Measurements from ENCODE around the gene GALNT2.

Gene GALNT2

DNA sequence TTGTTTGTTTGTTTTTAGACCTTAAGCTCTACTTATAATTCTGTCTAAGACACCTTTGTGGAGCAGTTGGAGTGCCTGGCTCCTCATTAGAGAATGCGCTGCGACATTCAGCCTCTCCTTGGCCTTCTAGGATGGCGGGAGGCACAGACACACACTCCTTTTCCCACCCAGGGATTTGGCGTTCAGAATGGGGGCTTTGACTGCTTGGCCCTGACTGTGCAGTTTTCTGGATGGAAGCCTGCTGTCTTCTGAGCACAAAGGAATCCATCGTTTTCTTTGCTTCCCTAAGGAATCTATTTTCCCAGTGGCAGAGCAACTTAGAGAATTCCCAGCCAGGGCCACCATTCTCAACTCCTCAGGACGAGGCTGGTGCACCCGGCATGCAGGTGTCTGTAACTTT lies 83.6 kb downstream of the GALNT2 start:
- Mint-ChIP-seq H3K4me3 (no peak overlapping the region), H3K36me3 (ENCODE audit: low read depth) (peaks cover 8% of the 10 kb centered on the region), H3K27ac (peak overlapping the region; percentile 4), H3K27me3 (no peaks in the 10 kb centered on the region), H3K9me3 (no peaks in the 10 kb centered on the region), H3K4me1 (ENCODE audit: low read depth) (peaks cover 61% of the 10 kb centered on the region)

DNA sequence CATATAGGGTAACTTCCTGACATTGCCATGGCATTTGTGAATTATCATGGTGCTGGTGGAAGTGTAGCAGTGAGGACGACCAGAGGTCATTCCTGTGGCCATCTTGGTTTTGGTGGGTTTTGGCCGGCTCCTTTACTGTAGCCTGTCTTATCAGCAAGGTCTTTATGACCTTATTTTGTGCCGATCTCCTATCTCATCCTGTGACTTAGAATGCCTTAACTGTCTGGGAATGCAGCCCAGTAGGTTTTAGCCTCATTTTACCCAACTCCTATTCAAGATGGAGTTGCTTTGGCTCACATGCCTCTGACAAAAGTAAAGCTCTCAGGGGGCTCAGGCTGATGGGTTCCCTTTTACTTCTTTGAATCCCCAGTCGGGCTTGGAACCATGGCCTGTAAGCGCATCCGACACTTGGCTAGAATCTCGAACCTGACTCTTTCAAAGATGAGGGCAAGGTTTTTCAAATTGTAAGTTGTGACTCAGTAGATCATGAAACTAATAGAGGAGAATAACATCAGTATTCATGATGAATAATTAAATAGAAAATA lies 85.0 kb downstream of the GALNT2 start:
- Mint-ChIP-seq H3K36me3 (ENCODE audit: low read depth) (peaks cover 21% of the 10 kb centered on the region), H3K4me3 (no peak overlapping the region), H3K27ac (no peak overlapping the region), H3K9me3 (no peaks in the 10 kb centered on the region), H3K27me3 (no peaks in the 10 kb centered on the region), H3K4me1 (ENCODE audit: low read depth) (peaks cover 61% of the 10 kb centered on the region)

DNA sequence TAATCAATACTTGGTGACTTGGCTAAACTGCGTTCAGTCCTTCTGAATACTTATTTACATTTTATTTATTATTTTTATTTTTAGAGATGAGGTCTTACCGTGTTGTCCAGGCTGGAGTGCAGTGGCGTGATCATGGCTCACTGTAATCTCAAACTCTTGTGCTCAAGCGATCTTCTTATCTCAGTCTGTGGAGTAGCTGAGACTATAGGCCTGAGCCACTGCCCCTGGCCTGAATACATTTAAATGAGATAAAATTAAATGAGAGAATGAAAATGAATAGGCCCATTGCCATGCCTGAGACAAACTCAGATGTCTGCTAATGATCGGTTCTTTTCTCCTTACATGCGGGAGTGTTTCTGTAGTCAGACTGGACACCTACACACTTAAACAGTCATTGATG lies 86.0 kb downstream of the GALNT2 start:
- Mint-ChIP-seq H3K4me3 (no peak overlapping the region), H3K27me3 (no peaks in the 10 kb centered on the region), H3K9me3 (no peaks in the 10 kb centered on the region), H3K27ac (no peak overlapping the region), H3K36me3 (ENCODE audit: low read depth) (peaks cover 28% of the 10 kb centered on the region), H3K4me1 (ENCODE audit: low read depth) (peaks cover 59% of the 10 kb centered on the region)

DNA sequence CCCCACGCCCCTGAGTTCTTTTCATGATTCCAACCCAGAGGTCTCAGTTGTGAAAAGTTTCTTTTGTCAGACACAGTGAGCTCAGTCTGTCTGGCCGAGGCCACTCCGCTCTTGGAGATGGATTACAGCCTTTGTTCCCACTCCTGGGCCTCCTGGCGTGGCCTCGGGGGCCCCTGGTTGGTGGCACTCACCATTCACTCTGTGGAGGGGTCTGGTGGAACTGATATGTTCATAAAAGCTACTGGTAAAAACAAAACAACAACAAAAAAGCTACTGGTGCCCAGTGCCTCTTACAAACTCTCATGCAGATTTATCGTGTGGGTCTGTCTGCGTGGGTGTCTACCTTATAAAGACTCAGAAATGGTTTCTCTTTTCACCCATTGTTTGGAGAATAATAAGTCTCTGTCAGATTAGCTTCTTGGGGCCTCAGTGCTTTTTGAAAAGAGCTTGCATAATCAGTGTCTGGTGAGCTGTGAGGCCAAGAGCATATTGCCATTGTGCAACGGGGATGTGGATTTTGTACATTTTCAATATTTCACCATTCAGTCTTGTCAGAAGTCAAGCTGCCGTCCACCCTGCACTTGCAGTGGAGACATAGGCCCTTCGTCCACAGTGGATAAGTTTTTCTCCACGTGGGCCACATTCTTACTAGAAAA lies 86.7 kb downstream of the GALNT2 start:
- H3K27me3 Mint-ChIP-seq, result no peaks in the 10 kb centered on the region
- H3K9me3 Mint-ChIP-seq, result no peaks in the 10 kb centered on the region
- no peak overlapping the region for H3K27ac Mint-ChIP-seq
- H3K4me1 Mint-ChIP-seq (ENCODE audit: low read depth), result peaks cover 56% of the 10 kb centered on the region
- H3K4me3 Mint-ChIP-seq, result no peak overlapping the region
- H3K36me3 Mint-ChIP-seq (ENCODE audit: low read depth), result peaks cover 29% of the 10 kb centered on the region

DNA sequence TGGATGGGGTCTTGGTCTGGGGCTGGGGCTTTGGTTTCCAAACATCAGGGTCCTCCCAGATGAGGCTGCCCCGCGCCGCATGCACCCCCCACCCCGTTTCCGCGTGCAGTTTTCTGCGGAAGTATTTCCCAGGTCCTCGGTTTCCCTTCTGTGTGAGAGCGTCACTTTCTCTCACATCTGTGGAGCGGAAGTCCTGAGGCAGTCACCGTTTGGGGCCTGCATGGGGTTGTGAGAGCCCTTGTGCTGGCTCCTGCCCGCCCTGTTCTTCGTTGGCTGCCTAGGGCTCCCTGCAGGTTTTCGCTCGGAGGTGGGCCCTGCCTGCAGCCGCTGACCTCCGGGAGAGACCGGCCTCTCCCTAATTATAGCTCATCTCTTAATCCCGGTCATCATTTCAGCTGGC lies 88.0 kb downstream of the GALNT2 start:
- H3K4me1 Mint-ChIP-seq (ENCODE audit: low read depth), result peaks cover 46% of the 10 kb centered on the region
- peaks cover 29% of the 10 kb centered on the region for H3K36me3 Mint-ChIP-seq (ENCODE audit: low read depth)
- no peak overlapping the region for H3K27ac Mint-ChIP-seq
- H3K27me3 Mint-ChIP-seq, result no peaks in the 10 kb centered on the region
- no peaks in the 10 kb centered on the region for H3K9me3 Mint-ChIP-seq
- H3K4me3 Mint-ChIP-seq, result no peak overlapping the region

DNA sequence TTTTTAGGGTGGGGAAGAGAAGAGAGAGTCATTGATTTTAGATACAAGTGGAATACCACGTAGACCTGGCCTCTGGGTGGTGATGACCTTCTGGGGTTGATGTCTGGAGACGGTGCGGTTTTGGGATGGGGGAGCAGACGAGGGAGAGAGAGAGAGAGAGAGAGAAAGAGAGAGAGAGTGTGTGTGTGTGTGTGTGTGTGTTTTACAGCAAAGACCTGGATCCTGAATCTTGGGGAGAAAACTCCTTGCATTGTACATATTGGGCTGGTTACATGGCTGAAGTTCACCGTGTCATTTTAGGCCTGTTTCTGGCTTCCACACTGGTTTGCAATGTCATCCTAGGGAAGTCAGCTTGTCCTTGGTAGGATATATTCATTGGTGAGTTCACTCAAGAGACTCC lies 89.0 kb downstream of the GALNT2 start:
- no peaks in the 10 kb centered on the region for H3K9me3 Mint-ChIP-seq
- H3K27ac Mint-ChIP-seq, result peak overlapping the region; percentile 59
- no peak overlapping the region for H3K4me3 Mint-ChIP-seq
- H3K4me1 Mint-ChIP-seq (ENCODE audit: low read depth), result peaks cover 47% of the 10 kb centered on the region
- H3K27me3 Mint-ChIP-seq, result no peaks in the 10 kb centered on the region
- peaks cover 25% of the 10 kb centered on the region for H3K36me3 Mint-ChIP-seq (ENCODE audit: low read depth)

DNA sequence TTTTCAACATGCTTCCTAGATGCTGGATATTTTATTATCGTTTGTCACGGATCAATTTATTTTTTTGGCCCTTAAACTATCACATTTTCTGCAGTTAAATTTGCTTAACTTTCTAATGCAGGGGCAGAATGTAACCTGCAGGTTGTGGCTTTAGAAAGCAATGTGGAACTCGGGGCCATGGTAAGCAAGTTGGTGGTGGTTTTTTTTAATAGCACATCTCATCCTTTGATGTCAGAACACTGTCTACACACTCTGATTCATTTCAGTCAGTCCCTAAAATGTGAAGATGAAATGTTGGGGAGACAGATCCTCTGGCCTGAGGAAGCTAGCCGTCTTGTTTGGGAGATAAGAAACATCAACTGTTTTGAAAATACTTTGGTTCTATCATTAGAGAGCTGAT lies 89.5 kb downstream of the GALNT2 start:
- Mint-ChIP-seq H3K27me3 (no peaks in the 10 kb centered on the region), H3K4me1 (ENCODE audit: low read depth) (peaks cover 49% of the 10 kb centered on the region), H3K36me3 (ENCODE audit: low read depth) (peaks cover 25% of the 10 kb centered on the region), H3K4me3 (no peak overlapping the region), H3K9me3 (no peaks in the 10 kb centered on the region), H3K27ac (no peak overlapping the region)

DNA sequence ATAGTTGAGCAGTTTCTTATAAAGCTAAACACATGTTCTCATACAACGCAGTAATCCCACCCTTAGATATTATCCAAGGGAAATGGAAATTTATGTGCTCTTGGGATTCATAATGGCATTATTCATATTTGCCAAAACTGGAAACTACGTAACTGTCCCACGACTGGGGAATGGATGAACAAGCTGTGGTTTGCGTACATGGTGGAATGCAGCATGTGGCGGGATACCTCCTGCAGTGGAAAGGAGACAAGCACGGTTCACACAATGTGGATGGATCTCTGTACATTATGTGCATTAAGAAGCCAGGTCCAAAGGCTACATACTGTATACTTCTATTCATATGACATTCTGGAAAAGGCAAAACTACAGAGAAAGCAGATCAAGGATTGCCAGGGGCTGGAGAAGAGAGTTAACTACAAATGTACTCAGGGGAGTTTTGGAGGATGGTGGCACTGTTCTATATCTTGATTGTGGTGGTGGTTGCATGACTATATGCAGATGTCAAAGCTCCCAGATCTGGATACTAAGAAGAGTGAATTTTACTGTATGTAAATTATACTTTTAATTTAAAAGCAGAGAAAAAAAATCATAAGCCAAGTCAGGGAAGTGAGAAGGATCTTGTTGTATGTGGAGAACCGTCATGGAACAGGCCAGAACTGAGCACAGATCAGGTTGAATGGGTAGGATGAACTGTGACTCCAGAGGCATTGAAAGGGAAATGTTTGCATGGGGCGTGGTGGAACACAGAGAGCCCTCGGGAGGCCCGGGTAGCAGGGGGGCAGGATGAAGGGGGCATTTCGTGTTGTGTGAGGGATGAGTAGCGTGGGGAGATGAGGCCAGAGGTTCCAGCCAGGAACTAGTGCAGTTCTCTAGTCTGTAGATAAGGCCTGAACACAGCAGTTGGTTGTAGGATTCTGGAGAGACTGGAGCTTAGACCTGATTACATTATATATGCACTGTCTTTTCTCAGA lies 90.7 kb downstream of the GALNT2 start:
- Mint-ChIP-seq H3K4me1 (ENCODE audit: low read depth) (peaks cover 58% of the 10 kb centered on the region), H3K4me3 (no peak overlapping the region), H3K27ac (peak overlapping the region; percentile 36), H3K9me3 (no peaks in the 10 kb centered on the region), H3K27me3 (no peaks in the 10 kb centered on the region), H3K36me3 (ENCODE audit: low read depth) (peaks cover 30% of the 10 kb centered on the region)

DNA sequence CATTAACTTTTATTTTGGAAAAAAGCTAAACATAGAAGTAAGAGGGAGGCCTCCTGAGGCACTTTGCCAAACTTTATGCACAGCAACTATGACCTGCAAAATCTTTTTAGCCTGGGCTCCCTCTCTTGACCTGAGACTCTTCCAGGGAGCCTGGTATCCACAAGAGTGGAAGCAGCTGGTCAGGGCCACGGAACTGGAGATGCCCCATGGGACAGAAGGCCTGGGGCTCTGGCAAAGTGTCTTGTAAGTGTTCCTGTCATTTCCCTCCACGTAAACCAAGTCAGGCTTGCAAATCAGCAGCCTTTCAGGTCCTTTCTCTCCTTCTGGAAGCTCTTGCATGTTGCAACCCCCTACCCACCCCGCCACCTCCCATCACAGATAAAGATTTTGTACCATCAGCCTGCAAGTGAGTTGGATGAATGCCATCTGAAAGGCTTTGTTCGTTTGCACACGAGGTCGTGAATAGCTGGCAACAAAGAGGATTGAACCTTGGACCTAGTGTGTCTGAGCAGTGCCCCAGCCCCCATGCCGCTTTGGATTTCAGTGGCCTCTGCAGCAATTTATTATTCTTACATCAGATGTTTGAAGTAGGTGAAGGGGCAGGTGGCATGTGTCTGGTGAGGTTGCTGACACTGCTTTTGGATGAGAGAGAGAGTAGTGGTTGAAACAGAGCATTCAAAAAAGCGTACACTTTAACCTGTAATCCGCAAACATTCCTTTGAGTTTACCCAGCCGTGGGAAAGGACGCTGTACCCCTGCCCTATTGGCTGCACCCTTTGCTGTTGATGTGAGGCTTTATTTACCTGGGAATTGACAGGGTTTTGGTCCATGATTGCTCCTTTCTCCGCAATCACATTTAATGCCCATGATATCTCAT lies 91.6 kb downstream of the GALNT2 start:
- no peaks in the 10 kb centered on the region for H3K9me3 Mint-ChIP-seq
- H3K4me3 Mint-ChIP-seq, result no peak overlapping the region
- H3K36me3 Mint-ChIP-seq (ENCODE audit: low read depth), result peaks cover 35% of the 10 kb centered on the region
- H3K4me1 Mint-ChIP-seq (ENCODE audit: low read depth), result peaks cover 64% of the 10 kb centered on the region
- H3K27me3 Mint-ChIP-seq, result no peaks in the 10 kb centered on the region
- no peak overlapping the region for H3K27ac Mint-ChIP-seq

DNA sequence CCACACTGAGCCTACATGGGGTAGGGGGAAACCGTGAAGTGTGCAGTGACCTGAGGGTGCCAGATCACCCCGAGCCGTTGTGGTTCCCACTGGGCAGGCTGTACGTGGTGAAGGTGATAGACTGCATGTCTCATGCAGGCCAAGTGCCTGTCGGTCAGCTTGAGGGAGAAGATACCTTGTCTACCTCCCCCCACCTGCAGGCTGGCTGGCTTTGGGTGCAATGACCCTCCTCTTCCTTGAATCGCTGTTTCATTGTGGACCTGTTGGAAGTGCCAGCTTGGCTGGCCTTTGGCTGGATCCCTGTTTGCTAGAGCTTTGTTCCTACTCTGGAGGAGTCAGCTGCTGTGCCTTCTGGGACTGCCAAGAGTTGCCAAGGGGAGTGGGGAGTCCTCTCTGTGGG lies 92.5 kb downstream of the GALNT2 start:
- H3K36me3 Mint-ChIP-seq (ENCODE audit: low read depth), result peaks cover 39% of the 10 kb centered on the region
- no peak overlapping the region for H3K27ac Mint-ChIP-seq
- H3K4me3 Mint-ChIP-seq, result no peak overlapping the region
- H3K9me3 Mint-ChIP-seq, result no peaks in the 10 kb centered on the region
- H3K27me3 Mint-ChIP-seq, result no peaks in the 10 kb centered on the region
- peaks cover 67% of the 10 kb centered on the region for H3K4me1 Mint-ChIP-seq (ENCODE audit: low read depth)

DNA sequence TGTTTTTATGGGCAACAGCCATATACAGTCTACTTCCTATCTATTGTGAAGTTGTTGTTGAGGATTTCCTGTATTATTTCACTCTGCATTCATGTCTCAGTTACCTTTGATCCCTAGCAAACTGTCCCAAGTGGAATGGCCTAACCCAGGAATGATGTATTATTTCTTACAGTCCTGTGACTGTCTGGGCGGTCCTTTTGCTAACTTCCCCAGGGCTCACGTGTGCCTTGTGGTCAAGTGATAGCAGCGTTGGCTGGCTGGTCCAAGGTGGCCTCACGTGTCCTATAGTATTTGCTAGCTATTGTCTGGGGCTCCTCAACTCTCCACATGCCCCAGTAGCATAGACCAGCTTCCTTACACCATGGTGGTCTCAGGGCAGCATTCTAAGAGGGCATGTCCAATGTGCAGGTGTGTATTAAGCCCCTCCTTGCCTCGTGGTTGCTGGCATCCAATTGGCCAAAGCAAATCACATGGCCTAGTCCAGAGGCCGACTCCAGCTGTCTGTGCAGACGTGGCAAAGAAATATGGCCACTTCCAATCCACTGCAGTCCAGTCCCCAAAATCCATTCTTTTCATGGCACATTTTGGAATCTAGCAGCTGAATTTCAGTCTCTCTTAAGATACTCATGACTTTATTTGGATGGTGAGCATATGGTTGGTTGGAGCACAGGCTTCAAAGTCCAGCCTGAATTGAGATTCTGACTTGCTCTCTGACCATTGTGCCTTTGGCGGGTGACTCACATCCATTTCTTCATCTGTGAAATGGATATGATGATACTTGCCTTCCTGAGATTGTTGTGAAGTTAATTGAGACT lies 94.1 kb downstream of the GALNT2 start:
- H3K36me3 Mint-ChIP-seq (ENCODE audit: low read depth), result peaks cover 30% of the 10 kb centered on the region
- H3K9me3 Mint-ChIP-seq, result no peaks in the 10 kb centered on the region
- H3K27me3 Mint-ChIP-seq, result no peaks in the 10 kb centered on the region
- no peak overlapping the region for H3K4me3 Mint-ChIP-seq
- H3K4me1 Mint-ChIP-seq (ENCODE audit: low read depth), result peaks cover 63% of the 10 kb centered on the region
- no peak overlapping the region for H3K27ac Mint-ChIP-seq

DNA sequence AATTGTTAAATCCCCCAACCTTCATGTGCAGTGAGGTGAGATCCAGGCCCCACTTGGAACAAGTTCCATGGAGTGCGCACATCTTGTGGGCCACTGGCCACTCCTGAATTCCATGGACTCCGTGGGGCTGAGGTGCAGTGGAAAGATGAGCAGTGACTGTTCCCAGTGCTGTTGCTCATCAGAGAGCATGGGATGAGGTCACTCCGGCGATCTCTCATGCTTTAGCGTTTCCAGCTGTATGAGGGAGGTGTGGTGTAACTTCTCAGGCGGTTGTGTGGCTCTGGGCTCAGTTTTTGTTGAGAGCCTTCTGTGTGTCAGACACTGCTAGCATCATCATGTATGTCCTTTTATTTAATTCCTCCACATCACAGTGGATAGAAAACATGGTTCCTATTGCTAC lies 96.2 kb downstream of the GALNT2 start:
- Mint-ChIP-seq H3K4me1 (ENCODE audit: low read depth) (peaks cover 63% of the 10 kb centered on the region), H3K36me3 (ENCODE audit: low read depth) (peaks cover 18% of the 10 kb centered on the region), H3K27me3 (no peaks in the 10 kb centered on the region), H3K27ac (no peak overlapping the region), H3K9me3 (no peaks in the 10 kb centered on the region), H3K4me3 (no peak overlapping the region)

DNA sequence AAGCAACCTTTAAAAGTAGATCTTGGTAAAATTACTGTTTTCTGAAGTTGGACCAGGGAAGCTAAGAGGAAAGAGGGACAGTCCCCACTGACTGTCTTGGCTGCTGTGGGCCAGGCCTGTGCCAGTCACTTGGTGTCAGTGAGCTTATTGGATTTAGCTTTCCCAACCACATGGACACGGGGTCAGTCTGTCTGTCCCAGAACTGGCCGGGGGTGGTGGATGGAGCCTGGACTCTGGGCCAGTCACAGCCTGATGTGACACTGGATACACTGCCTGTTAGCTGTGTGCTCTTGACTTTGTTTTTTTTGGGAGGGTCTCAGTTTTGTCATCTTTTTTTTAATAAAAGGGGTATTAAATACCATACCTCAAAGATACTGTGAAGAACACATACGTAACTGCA lies 96.7 kb downstream of the GALNT2 start:
- no peaks in the 10 kb centered on the region for H3K27me3 Mint-ChIP-seq
- no peak overlapping the region for H3K27ac Mint-ChIP-seq
- H3K36me3 Mint-ChIP-seq (ENCODE audit: low read depth), result peaks cover 18% of the 10 kb centered on the region
- no peaks in the 10 kb centered on the region for H3K9me3 Mint-ChIP-seq
- no peak overlapping the region for H3K4me3 Mint-ChIP-seq
- H3K4me1 Mint-ChIP-seq (ENCODE audit: low read depth), result peaks cover 66% of the 10 kb centered on the region

DNA sequence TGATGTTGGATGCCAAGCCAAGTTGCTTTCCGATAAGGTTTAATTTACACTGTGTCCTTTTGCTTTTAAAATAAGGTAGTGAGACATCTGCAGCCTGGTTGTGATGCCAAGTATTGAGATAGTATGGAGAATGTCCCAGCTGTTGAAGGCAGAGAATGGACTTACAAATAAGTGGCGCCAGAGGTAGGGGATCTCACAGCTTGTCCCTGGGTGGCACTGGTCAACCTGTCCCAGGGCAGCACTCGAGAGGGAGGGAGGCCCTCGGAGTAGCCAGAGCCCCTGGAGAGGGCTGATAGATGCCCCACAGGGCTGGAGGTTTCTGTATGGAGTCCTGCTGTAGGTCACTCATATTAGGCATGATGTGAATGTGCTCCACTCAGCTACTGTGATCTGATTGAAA lies 98.5 kb downstream of the GALNT2 start:
- Mint-ChIP-seq H3K9me3 (no peaks in the 10 kb centered on the region), H3K27ac (no peak overlapping the region), H3K4me3 (no peak overlapping the region), H3K27me3 (no peaks in the 10 kb centered on the region), H3K36me3 (ENCODE audit: low read depth) (peaks cover 18% of the 10 kb centered on the region), H3K4me1 (ENCODE audit: low read depth) (peaks cover 80% of the 10 kb centered on the region)
